Naive thymus-derived CD4-positive, alpha-beta T cell (primary cell): ENCODE results near the gene PLXNA3. TPM values are rescaled to one million over a fixed set of nuclear protein-coding genes. Genes with fewer than 3 reads are reported as not detected.
"Not testable (repeated sequence)": the region's sequence is repeated elsewhere in the genome, so short reads cannot be mapped to it uniquely, and the experiment has no call there.

Experiments used
- ATAC-seq: fragments of 150-1000 bp; cut with Tn5 transposase; 2 replicates; pipeline ENCODE4 v1.10.0; 2021; ENCODE audit warnings: mild to moderate bottlenecking, moderate library complexity
- CTCF ChIA-PET: fragments of 350-600 bp; sonication (Branson Sonifier 250); formaldehyde crosslinking; loops from one replicate; lab custom pipeline; 2021; ENCODE audit warnings: antibody characterized with exemption; lab: Charles Lee
- POLR2A ChIA-PET: fragments of 350-600 bp; sonication (Branson Sonifier 250); formaldehyde crosslinking; loops from one replicate; lab custom pipeline; 2021; ENCODE audit warnings: antibody characterized with exemption, inconsistent platforms; lab: Charles Lee
- DNase-seq, 9 donors: peaks; one replicate each; pipeline versions ENCODE4 v3.0.0 to v3.0.0-alpha.2; 2020 to 2022; ENCODE audit warnings: mixed read lengths in 1 of 9
- H3K27ac ChIP-seq: one replicate; pipeline ENCODE4 v1.7.0; 2013; ENCODE audit warnings: mild to moderate bottlenecking, low read depth, low read length, moderate library complexity
- H3K27me3 ChIP-seq, 2 donors: one replicate each; pipeline ENCODE4 v1.7.0; 2013; ENCODE audit warnings: low read length in 2 of 2, mild to moderate bottlenecking in 2 of 2, moderate library complexity in 2 of 2; ENCODE audit not compliant: control insufficient read depth in 2 of 2, insufficient read depth in 2 of 2
- H3K36me3 ChIP-seq, 3 experiments: 1 replicate in 2 of 3; 2 replicates in 1 of 3; pipeline ENCODE4 v1.7.0; 2013; ENCODE audit warnings: low read length in 3 of 3, mild to moderate bottlenecking in 3 of 3, moderate library complexity in 1 of 3; ENCODE audit not compliant: insufficient read depth in 3 of 3, control insufficient read depth in 2 of 3
- H3K4me1 ChIP-seq, 2 donors: one replicate each; pipeline ENCODE4 v1.7.0; 2013; ENCODE audit warnings: low read length in 2 of 2, mild to moderate bottlenecking in 2 of 2, moderate library complexity in 1 of 2; ENCODE audit not compliant: control insufficient read depth in 2 of 2, insufficient read depth in 2 of 2
- H3K4me3 ChIP-seq: 2 replicates; pipeline ENCODE4 v1.7.0; 2013; ENCODE audit warnings: mild to moderate bottlenecking, low read length
- H3K9me3 ChIP-seq, 3 experiments: 1 replicate in 2 of 3; 2 replicates in 1 of 3; pipeline ENCODE4 v1.7.0; 2013; ENCODE audit warnings: low read length in 3 of 3; ENCODE audit not compliant: control insufficient read depth in 2 of 3
- H3K27ac Mint-ChIP-seq, 9 donors: one replicate each; pipeline ENCODE4 v1.8.0; 2020 to 2022; ENCODE audit warnings: mixed read lengths in 9 of 9, mild to moderate bottlenecking in 8 of 9, moderate library complexity in 5 of 9, inconsistent platforms in 2 of 9
- H3K27me3 Mint-ChIP-seq, 5 donors: one replicate each; pipeline ENCODE4 v1.8.0; 2021 to 2022; ENCODE audit warnings: mixed read lengths in 5 of 5, mild to moderate bottlenecking in 1 of 5
- H3K36me3 Mint-ChIP-seq, 5 donors: one replicate each; pipeline ENCODE4 v1.8.0; 2020 to 2022; ENCODE audit warnings: mixed read lengths in 5 of 5, mild to moderate bottlenecking in 3 of 5, inconsistent platforms in 1 of 5
- H3K4me1 Mint-ChIP-seq, 7 donors: one replicate each; pipeline ENCODE4 v1.8.0; 2020 to 2022; ENCODE audit warnings: mixed read lengths in 7 of 7, mild to moderate bottlenecking in 3 of 7, inconsistent platforms in 1 of 7
- H3K4me3 Mint-ChIP-seq, 10 donors: one replicate each; pipeline ENCODE4 v1.8.0; 2020 to 2022; ENCODE audit warnings: mild to moderate bottlenecking in 10 of 10, mixed read lengths in 10 of 10, moderate library complexity in 6 of 10, inconsistent platforms in 2 of 10
- H3K9me3 Mint-ChIP-seq, 11 donors: one replicate each; pipeline ENCODE4 v1.8.0; 2020 to 2022; ENCODE audit warnings: mixed read lengths in 11 of 11, mild to moderate bottlenecking in 4 of 11, inconsistent platforms in 1 of 11, moderate library complexity in 1 of 11
- intact Hi-C, 2 donors: fragments of 100-400 bp; cut with micrococcal nuclease; formaldehyde crosslinking; loops; one replicate each; pipeline ENCODE4 v1.15.1; 2023
- polyA plus RNA-seq, 2 donors: library from polyadenylated mRNA; unstranded; fragments of 300-500 nt; fragmentation: Illumina TruSeq; gene quantifications; one replicate each; pipeline ENCODE4 v1.2.3, GENCODE V29; 2021
- total RNA-seq, 6 experiments: library from RNA in 5 of 6; stranded (reverse) in 5 of 6; gene quantifications; 1 replicate in 5 of 6; 2 replicates in 1 of 6; pipeline ENCODE4 v1.2.3 and lab custom pipeline; 2021 to 2026

PLXNA3 gene
- total and polyA plus RNA-seq, 7 experiments from 2014 or later = 0.93 to 45.7 (median 42.9) TPM

DNA sequence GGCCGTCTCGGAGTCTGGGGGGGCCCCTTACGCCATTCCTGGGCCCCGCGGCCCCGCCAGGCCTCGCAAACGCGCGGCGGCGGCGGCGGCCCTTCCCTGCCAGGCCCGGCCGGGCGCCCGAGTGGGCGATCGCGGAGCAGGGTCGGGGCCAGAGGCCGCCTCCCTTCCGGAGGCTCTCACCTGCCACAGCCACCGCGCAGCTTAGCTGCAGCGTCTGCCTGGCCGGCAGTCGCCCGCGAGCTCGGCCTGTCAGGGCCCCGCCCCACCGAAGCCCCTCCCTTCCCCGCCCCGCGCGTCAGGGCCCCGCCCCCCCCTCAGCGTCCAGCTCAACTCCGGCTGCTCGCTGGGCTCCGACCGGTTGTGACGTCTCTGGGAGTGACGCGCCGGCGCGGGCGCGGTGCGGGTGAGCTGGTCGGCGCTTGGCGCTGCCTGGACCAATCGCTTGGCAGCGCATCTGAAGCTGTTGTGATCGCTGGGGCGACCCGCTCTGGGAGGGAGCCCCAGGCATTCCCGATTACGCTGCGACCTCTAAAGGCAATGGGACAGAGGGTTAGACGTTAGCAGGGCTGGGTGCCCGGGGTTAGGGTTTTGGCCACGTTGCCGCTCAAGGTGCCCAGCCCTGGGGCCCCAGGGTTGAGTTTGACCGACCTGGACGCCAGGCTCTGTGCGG is 32.5 kb downstream of the PLXNA3 start, which contains the start of gene SLC10A3:
Gene SLC10A3, minus strand, starts transcription at position 216 of the 670 bp plus-strand sequence. CDS start 1,689 bp downstream, outside the sequence.
- peak within 1 kb of the TSS; percentile 90 for H3K27ac ChIP-seq
- Mint-ChIP-seq H3K36me3 (peaks cover 0 to 2% (median 0%) of the 10 kb centered on the region in 5 donors), H3K4me1 (peaks cover 0 to 23% (median 17%) of the 10 kb centered on the region in 7 donors), H3K4me3 (peak within 1 kb of the TSS; percentile 78 to 92 (median 88)), H3K27me3 (no peaks in the 10 kb centered on the region), H3K9me3 (no peaks in the 10 kb centered on the region), H3K27ac (peak within 1 kb of the TSS; percentile 81 to 96 (median 91))
- POLR2A ChIA-PET = interaction anchor here (0.7 to 7.0 kb wide), 19 partner anchors 11 to 1549 kb away, joined by 3 to 69 read pairs (median 7); partner anchors contain the start of genes ATP6AP1, FAM3A, FAM50A and G6PD
- H3K9me3 ChIP-seq = no peaks in the 10 kb centered on the region
- H3K27me3 ChIP-seq = no peaks in the 10 kb centered on the region
- DNase-seq (peak; percentile 70 to 87 (median 77)), ATAC-seq (peak; percentile 93)
- intact Hi-C loops = loop anchor here (1.0 to 10.0 kb wide), 8 partner anchors 11 to 566 kb away; partner anchors contain the start of genes FAM3A (in 2 of the 2), LAGE3 (in 2 of the 2), ARHGAP4 (in 1 of the 2) and GDI1 (in 1 of the 2)
- CTCF ChIA-PET = interaction anchor here (0.6 to 2.2 kb wide), 5 partner anchors 28 to 160 kb away, joined by 3 to 6 read pairs (median 4); partner anchors contain the start of gene RPL10
- H3K4me3 ChIP-seq = peak within 1 kb of the TSS; percentile 74
- no peaks in the 10 kb centered on the region for H3K36me3 ChIP-seq
- H3K4me1 ChIP-seq = peaks cover 0 to under 1% of the 10 kb centered on the region in 2 donors

DNA sequence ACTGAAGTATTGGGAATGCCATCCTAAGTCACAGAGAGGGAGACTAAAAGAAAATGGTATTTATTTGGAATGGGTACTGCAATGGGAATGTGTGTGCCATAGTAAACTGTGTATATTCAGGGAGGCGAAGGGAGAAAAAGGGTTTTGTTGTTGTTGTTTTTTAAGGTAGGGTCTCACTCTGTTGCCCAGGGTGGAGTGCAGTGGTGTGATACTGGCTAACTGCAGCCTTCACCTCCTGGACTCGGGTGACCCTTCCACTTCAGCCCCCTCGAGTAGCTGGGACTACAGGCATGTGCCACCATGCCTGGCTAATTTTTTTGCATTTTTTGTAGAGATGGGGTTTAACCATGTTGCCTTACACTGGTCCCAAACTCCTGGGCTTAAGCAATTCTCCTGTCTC is 36.6 kb downstream of the PLXNA3 start:
- intact Hi-C loops = loop anchor here in 1 of 2 donors (10.0 kb wide), 1 partner anchor 570 kb away; the partner anchor contains the start of gene ARHGAP4
- POLR2A ChIA-PET = no interaction called here
- Histone ChIP-seq H3K27me3 (no peaks in the 10 kb centered on the region), H3K4me1 (no peaks in the 10 kb centered on the region), H3K9me3 (no peaks in the 10 kb centered on the region), H3K4me3 (no peak overlapping the region), H3K36me3 (no peaks in the 10 kb centered on the region), H3K27ac (no peak overlapping the region)
- H3K36me3 Mint-ChIP-seq = no peaks in the 10 kb centered on the region
- DNase-seq (no peak), ATAC-seq (no peak)
- H3K27ac Mint-ChIP-seq = no peak overlapping the region
- peaks cover 0 to 5% (median 1%) of the 10 kb centered on the region in 7 donors for H3K4me1 Mint-ChIP-seq
- no peaks in the 10 kb centered on the region for H3K9me3 Mint-ChIP-seq
- no peaks in the 10 kb centered on the region for H3K27me3 Mint-ChIP-seq
- CTCF ChIA-PET = no interaction called here
- H3K4me3 Mint-ChIP-seq = no peak overlapping the region

DNA sequence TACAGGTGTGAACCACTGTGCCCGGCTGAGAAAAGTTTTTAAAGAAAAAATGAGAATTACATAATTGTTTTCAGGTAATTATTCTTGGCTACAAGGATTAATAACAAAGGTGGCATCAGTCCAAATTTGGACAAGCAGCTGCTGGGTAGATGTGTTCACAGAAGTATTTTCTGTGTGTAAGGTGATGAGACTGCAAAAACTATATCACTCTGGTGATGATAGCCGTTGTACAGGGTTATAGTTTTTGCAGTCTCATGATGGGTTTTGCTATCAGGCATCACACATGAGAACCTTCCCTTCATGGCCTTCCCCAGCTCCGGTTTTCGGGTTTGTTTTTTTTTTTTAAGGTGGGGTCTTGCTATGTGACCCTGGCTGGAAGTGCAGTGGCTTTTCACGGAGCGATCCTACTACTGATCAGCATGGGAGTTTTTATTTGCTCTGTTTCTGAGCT is 37.4 kb downstream of the PLXNA3 start:
- Histone ChIP-seq H3K27me3 (no peaks in the 10 kb centered on the region), H3K4me3 (no peak overlapping the region), H3K9me3 (no peaks in the 10 kb centered on the region), H3K4me1 (no peaks in the 10 kb centered on the region), H3K36me3 (no peaks in the 10 kb centered on the region), H3K27ac (no peak overlapping the region)
- H3K4me1 Mint-ChIP-seq = peaks cover 0 to 4% (median 0%) of the 10 kb centered on the region in 7 donors
- DNase-seq (no peak), ATAC-seq (no peak)
- CTCF ChIA-PET = no interaction called here
- H3K27me3 Mint-ChIP-seq = no peaks in the 10 kb centered on the region
- H3K4me3 Mint-ChIP-seq = no peak overlapping the region
- intact Hi-C loops = loop anchor here in 1 of 2 donors (10.0 kb wide), 1 partner anchor 571 kb away; the partner anchor contains the start of gene ARHGAP4
- H3K36me3 Mint-ChIP-seq = no peaks in the 10 kb centered on the region
- no peak overlapping the region for H3K27ac Mint-ChIP-seq
- H3K9me3 Mint-ChIP-seq = no peaks in the 10 kb centered on the region
- POLR2A ChIA-PET = interaction anchor here (0.7 kb wide), 1 partner anchor 21 kb away, joined by 3 read pairs; the partner anchor contains the start of gene FAM3A

DNA sequence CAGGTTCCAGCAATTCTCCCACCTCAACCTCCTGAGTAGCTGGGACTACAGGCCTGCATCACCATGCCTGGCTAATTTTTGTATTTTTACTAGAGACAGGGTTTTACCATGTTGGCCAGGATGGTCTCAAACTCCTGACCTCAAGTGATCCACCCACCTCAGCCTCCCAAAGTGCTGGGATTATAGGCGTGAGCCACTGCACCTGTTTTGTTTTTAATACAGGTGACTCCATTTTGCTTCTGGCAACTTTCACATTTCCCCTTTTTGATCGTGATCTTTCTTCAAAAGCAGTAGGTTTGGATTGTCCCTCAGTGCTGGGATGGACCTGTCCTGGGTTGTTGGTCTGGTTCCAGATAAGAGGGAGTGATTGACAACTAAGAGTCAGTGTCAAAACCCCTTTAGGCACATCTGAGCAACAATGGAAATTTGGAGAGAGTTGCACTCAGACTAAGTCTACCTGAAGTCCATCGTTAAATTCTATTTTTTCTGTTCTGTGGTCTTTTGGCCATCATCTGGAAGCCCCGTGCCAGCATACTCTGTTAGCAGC is 38.6 kb downstream of the PLXNA3 start:
- H3K27ac ChIP-seq, H3K27me3 Mint-ChIP-seq, H3K9me3 Mint-ChIP-seq, H3K36me3 ChIP-seq, POLR2A ChIA-PET, H3K27me3 ChIP-seq, ATAC-seq, H3K4me3 ChIP-seq, H3K4me1 Mint-ChIP-seq, H3K4me3 Mint-ChIP-seq, H3K36me3 Mint-ChIP-seq, DNase-seq, CTCF ChIA-PET, H3K4me1 ChIP-seq, H3K9me3 ChIP-seq: not testable (repeated sequence)
- intact Hi-C loops = loop anchor here in 1 of 2 donors (10.0 kb wide), 1 partner anchor 572 kb away; the partner anchor contains the start of gene ARHGAP4
- H3K27ac Mint-ChIP-seq = peak overlapping the region in 1 of 9 donors; percentile 63

DNA sequence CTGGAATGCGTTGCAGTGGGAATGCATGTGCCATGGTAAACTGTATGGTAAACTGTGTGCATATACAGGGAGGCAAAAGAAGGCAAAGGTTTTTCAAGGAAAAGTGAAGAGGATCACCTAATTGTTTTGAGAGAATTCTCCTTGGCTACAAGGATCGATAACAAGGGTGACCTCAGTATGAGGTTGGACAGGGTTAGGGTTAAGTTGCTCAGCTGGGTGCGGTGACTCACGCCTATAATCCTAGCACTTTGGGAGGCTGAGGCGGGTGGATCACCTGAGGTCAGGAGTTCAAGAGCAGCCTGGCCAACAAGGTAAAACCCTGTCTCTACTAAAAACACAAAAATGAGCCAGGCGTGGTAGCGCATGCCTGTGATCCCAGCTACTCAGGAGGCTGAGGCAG is 43.3 kb downstream of the PLXNA3 start:
- ATAC-seq, H3K4me1 ChIP-seq, DNase-seq, H3K4me3 Mint-ChIP-seq, CTCF ChIA-PET, intact Hi-C loops, H3K27ac Mint-ChIP-seq, H3K36me3 Mint-ChIP-seq, H3K27ac ChIP-seq, H3K27me3 Mint-ChIP-seq, H3K4me3 ChIP-seq, H3K9me3 ChIP-seq, H3K9me3 Mint-ChIP-seq, H3K4me1 Mint-ChIP-seq, H3K27me3 ChIP-seq: not testable (repeated sequence)
- POLR2A ChIA-PET = interaction anchor here (0.7 to 1.2 kb wide), 2 partner anchors 10 to 102 kb away, joined by 3 read pairs; no protein-coding TSS in a partner anchor
- H3K36me3 ChIP-seq = peaks cover 0 to 15% (median 0%) of the 10 kb centered on the region in 3 experiments

DNA sequence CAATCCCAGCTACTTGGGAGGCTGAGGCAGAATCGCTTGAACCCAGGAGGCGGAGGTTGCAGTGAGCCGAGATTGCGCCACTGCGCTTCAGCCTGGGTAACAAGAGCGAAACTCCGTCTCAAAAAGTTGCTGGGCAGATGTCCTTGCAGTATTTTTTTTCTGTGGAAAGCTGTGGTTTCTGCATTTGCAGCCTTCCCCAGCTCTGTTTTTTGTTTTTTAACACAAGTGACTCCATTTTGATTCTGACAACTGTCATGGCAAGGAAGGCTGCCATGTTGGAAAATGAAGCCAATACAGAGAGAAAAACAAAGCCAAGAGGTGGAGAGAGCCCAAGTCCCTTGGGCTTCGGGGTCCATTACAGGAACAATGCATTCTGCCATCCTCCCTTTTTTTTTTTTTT is 44.0 kb downstream of the PLXNA3 start:
- CTCF ChIA-PET = no interaction called here
- POLR2A ChIA-PET = interaction anchor here (0.7 to 0.9 kb wide), 2 partner anchors 11 kb away, joined by 3 read pairs; partner anchors contain the start of gene SLC10A3

More for the DNA sequence above, 44.0 kb downstream of the PLXNA3 start:
- Mint-ChIP-seq H3K27me3 (no peaks in the 10 kb centered on the region), H3K27ac (no peak overlapping the region), H3K9me3 (peaks cover 0 to 4% (median 0%) of the 10 kb centered on the region in 11 donors), H3K4me1 (no peaks in the 10 kb centered on the region), H3K36me3 (peaks cover 0 to 1% (median 0%) of the 10 kb centered on the region in 5 donors), H3K4me3 (no peak overlapping the region)
- Histone ChIP-seq H3K9me3 (no peaks in the 10 kb centered on the region), H3K4me3 (no peak overlapping the region), H3K36me3 (peaks cover 0 to 22% (median 0%) of the 10 kb centered on the region in 3 experiments), H3K27me3 (no peaks in the 10 kb centered on the region), H3K4me1 (no peaks in the 10 kb centered on the region), H3K27ac (no peak overlapping the region)
- DNase-seq = no peak
- intact Hi-C loops = no loop called here
- no peak for ATAC-seq
